Fibroblast of lung (primary cell): ENCODE results near the gene MAP3K8. TPM values are rescaled to one million over a fixed set of nuclear protein-coding genes. Genes with fewer than 3 reads are reported as not detected.
"Not testable (repeated sequence)": the region's sequence is repeated elsewhere in the genome, so short reads cannot be mapped to it uniquely, and the experiment has no call there.

Experiments used
- DNase-seq, 2 donors: peaks; one replicate each; pipeline versions ENCODE4 v3.0.0 to v3.0.0-alpha.2; 2010; ENCODE audit warnings: low read depth in 2 of 2
- H2AFZ ChIP-seq: 2 replicates; pipeline ENCODE4 v1.5.1; 2012; ENCODE audit warnings: low read length, control low read depth, inconsistent platforms
- H3K27ac ChIP-seq: 2 replicates; pipeline ENCODE4 v1.5.1; 2011; ENCODE audit warnings: low read length, control low read depth; ENCODE audit not compliant: insufficient read depth
- H3K27me3 ChIP-seq: 2 replicates; pipeline ENCODE4 v1.5.1; 2011; ENCODE audit warnings: mild to moderate bottlenecking, low read length; ENCODE audit not compliant: control insufficient read depth, insufficient read depth
- H3K36me3 ChIP-seq: 2 replicates; pipeline ENCODE4 v1.5.1; 2011; ENCODE audit warnings: low read length; ENCODE audit not compliant: control insufficient read depth, insufficient read depth
- H3K4me1 ChIP-seq: 2 replicates; pipeline ENCODE4 v1.5.1; 2011; ENCODE audit warnings: low read length; ENCODE audit not compliant: control insufficient read depth, insufficient read depth; ENCODE audit errors: extremely low read depth
- H3K4me2 ChIP-seq: 2 replicates; pipeline ENCODE4 v1.5.1; 2011; ENCODE audit warnings: low read length, control low read depth; ENCODE audit not compliant: insufficient read depth; ENCODE audit errors: extremely low read depth
- H3K4me3 ChIP-seq, 4 experiments: fragments of 200-600 bp in 1 of 4; sonication (generic) in 1 of 4; replicated peaks in 1 of 4; 2 replicates each; pipeline ENCODE4 v1.5.1; 2011 to 2016; ENCODE audit warnings: low read length in 4 of 4, low read depth in 3 of 4, mild to moderate bottlenecking in 3 of 4, control low read depth in 2 of 4, inconsistent platforms in 1 of 4, mixed read lengths in 1 of 4; ENCODE audit not compliant: insufficient read depth in 1 of 4; ENCODE audit errors: control extremely low read depth in 1 of 4
- H3K79me2 ChIP-seq: 2 replicates; pipeline ENCODE4 v1.5.1; 2012; ENCODE audit warnings: mild to moderate bottlenecking, low read length, inconsistent platforms; ENCODE audit not compliant: control insufficient read depth, insufficient read depth
- H3K9ac ChIP-seq: 2 replicates; pipeline ENCODE4 v1.5.1; 2011; ENCODE audit warnings: mild to moderate bottlenecking, low read length, control low read depth; ENCODE audit not compliant: insufficient read depth
- H3K9me3 ChIP-seq: 2 replicates; pipeline ENCODE4 v1.5.1; 2012; ENCODE audit warnings: low read depth, low read length; ENCODE audit not compliant: control insufficient read depth, insufficient read depth
- H4K20me1 ChIP-seq: 2 replicates; pipeline ENCODE4 v1.5.1; 2011; ENCODE audit warnings: low read length; ENCODE audit not compliant: control insufficient read depth, insufficient read depth; ENCODE audit errors: extremely low read depth
- CTCF ChIP-seq, 2 donors: IDR thresholded peaks in 1 of 2; conservative IDR thresholded peaks in 1 of 2; 1 replicate in 1 of 2; 2 replicates in 1 of 2; pipeline ENCODE4 v1.5.1; 2011 to 2012; ENCODE audit warnings: low read length in 2 of 2, control low read depth in 1 of 2, inconsistent platforms in 1 of 2, low read depth in 1 of 2, mild to moderate bottlenecking in 1 of 2
- EZH2 ChIP-seq: IDR thresholded peaks from 2 replicates; pipeline ENCODE4 v1.5.1; 2012; ENCODE audit warnings: low read length, control low read depth, mild to moderate bottlenecking; ENCODE audit errors: missing control alignments
- polyA plus RNA-seq, 2 donors: library from polyadenylated mRNA; depleted of rRNA in 1 of 2; stranded (reverse) in 1 of 2; unstranded in 1 of 2; fragments of >200 nt; gene quantifications; 2 replicates each; pipeline ENCODE4 v1.2.1, GENCODE V29; 2011 to 2012; ENCODE audit warnings: missing spikeins in 1 of 2
- total RNA-seq: library from RNA; depleted of rRNA; stranded (reverse); fragments of >200 nt; gene quantifications from 2 replicates; pipeline ENCODE4 v1.2.1, GENCODE V29; 2014

The MAP3K8 gene
- total and polyA plus RNA-seq, 2 donors (not counting 1 experiment from before 2014, with no cell fraction given), result 20.0 to 52.6 TPM

GRCh38 chr10:30476511-30477155, 42.6 kb downstream of the MAP3K8 start:
- no peak overlapping the region for H3K27ac ChIP-seq
- H3K27me3 ChIP-seq, result no peaks in the 10 kb centered on the region
- H4K20me1 ChIP-seq, result no peaks in the 10 kb centered on the region
- no peaks in the 10 kb centered on the region for H3K36me3 ChIP-seq
- no peaks in the 10 kb centered on the region for H3K9me3 ChIP-seq
- H3K4me3 ChIP-seq, result no peak overlapping the region
- no peak for DNase-seq
- no peak overlapping the region for H3K9ac ChIP-seq
- H3K4me2 ChIP-seq, result no peak overlapping the region
- no peak overlapping the region for H2AFZ ChIP-seq
- H3K4me1 ChIP-seq, result no peaks in the 10 kb centered on the region
- no peak for TF ChIP-seq CTCF (conservative IDR thresholded peaks at IDR 0.05 in 1 of 2, IDR thresholded peaks at IDR 0.05 in 1 of 2; ENCODE audit: low read depth in 1 of 2, low read length in 2 of 2)
- no peak for TF ChIP-seq EZH2
- H3K79me2 ChIP-seq, result no peaks in the 10 kb centered on the region

GRCh38 chr10:30479513-30479912, 45.5 kb downstream of the MAP3K8 start:
- H3K4me1 ChIP-seq, H2AFZ ChIP-seq, H4K20me1 ChIP-seq, DNase-seq, H3K9me3 ChIP-seq, H3K36me3 ChIP-seq, H3K27me3 ChIP-seq, H3K79me2 ChIP-seq, H3K4me2 ChIP-seq, H3K4me3 ChIP-seq, H3K27ac ChIP-seq, H3K9ac ChIP-seq: not testable (repeated sequence)

- H3K79me2 ChIP-seq, result no peaks in the 10 kb centered on the region
- no peaks in the 10 kb centered on the region for H3K4me1 ChIP-seq
- H3K4me2 ChIP-seq, result no peak overlapping the region
- H3K27ac ChIP-seq, result no peak overlapping the region
- TF ChIP-seq CTCF (conservative IDR thresholded peaks at IDR 0.05 in 1 of 2, IDR thresholded peaks at IDR 0.05 in 1 of 2; ENCODE audit: low read depth in 1 of 2, low read length in 2 of 2) (no peak), EZH2 (no peak)
- no peaks in the 10 kb centered on the region for H3K27me3 ChIP-seq
- H3K9me3 ChIP-seq, result no peaks in the 10 kb centered on the region
- H2AFZ ChIP-seq, result no peak overlapping the region
- H3K4me3 ChIP-seq, result no peak overlapping the region
- H4K20me1 ChIP-seq, result no peaks in the 10 kb centered on the region
- no peak overlapping the region for H3K9ac ChIP-seq
- DNase-seq, result no peak
- H3K36me3 ChIP-seq, result no peaks in the 10 kb centered on the region
These were observed 47.6 kb downstream of the MAP3K8 start for GRCh38 chr10:30481603-30482002.
